OCI-LY1 (cell line): ENCODE results near the gene TMEM109.

Source experiments
- H2AFZ ChIP-seq: fragments of 200-600 bp; sonication (generic), shearing (Covaris generic); 2 replicates; pipeline ENCODE4 v1.6.0; 2014; ENCODE audit warnings: antibody characterized with exemption, mild to moderate bottlenecking, low read length
- H3F3A ChIP-seq: fragments of 200-600 bp; sonication (generic), shearing (Covaris generic); 2 replicates; pipeline ENCODE4 v1.6.0; 2014; ENCODE audit warnings: mild to moderate bottlenecking, antibody characterized with exemption, low read length, moderate library complexity; ENCODE audit not compliant: insufficient read depth
- H3K27ac ChIP-seq: fragments of 200-600 bp; sonication (generic); 2 replicates; pipeline ENCODE4 v1.5.1; 2014; ENCODE audit warnings: low read length, mixed run types, mild to moderate bottlenecking, low read depth; ENCODE audit not compliant: poor library complexity, severe bottlenecking
- H3K27me3 ChIP-seq: fragments of 200-600 bp; sonication (generic); 2 replicates; pipeline ENCODE4 v1.6.0; 2014; ENCODE audit warnings: antibody characterized with exemption, mild to moderate bottlenecking, low read length, moderate library complexity; ENCODE audit not compliant: insufficient read depth
- H3K36me3 ChIP-seq: fragments of 200-600 bp; sonication (generic); 2 replicates; pipeline ENCODE4 v1.6.1; 2014; ENCODE audit warnings: mild to moderate bottlenecking, antibody characterized with exemption, low read length, moderate library complexity, mixed read lengths; ENCODE audit not compliant: insufficient read depth
- H3K4me1 ChIP-seq: fragments of 200-600 bp; sonication (generic); 2 replicates; pipeline ENCODE4 v1.5.1; 2014; ENCODE audit warnings: mild to moderate bottlenecking, low read length, moderate library complexity; ENCODE audit not compliant: insufficient read depth, severe bottlenecking
- H3K4me2 ChIP-seq: fragments of 200-600 bp; sonication (generic), shearing (Covaris generic); 2 replicates; pipeline ENCODE4 v1.6.1; 2014; ENCODE audit warnings: low read length
- H3K4me3 ChIP-seq: fragments of 200-600 bp; sonication (generic); 2 replicates; pipeline ENCODE4 v1.5.1; 2014; ENCODE audit warnings: low read length, low read depth, mild to moderate bottlenecking, mixed read lengths; ENCODE audit not compliant: poor library complexity, severe bottlenecking
- H3K79me2 ChIP-seq: fragments of 200-600 bp; shearing (Covaris generic); 2 replicates; pipeline ENCODE4 v1.6.1; 2016; ENCODE audit warnings: mixed run types, low read length, mixed read lengths; ENCODE audit not compliant: insufficient read depth
- H3K9ac ChIP-seq: fragments of 200-600 bp; sonication (generic), shearing (Covaris generic); 2 replicates; pipeline ENCODE4 v1.6.1; 2014; ENCODE audit warnings: mild to moderate bottlenecking, low read length, mixed read lengths
- H3K9me2 ChIP-seq: fragments of 200-600 bp; sonication (generic), shearing (Covaris generic); 2 replicates; pipeline ENCODE4 v1.6.1; 2014; ENCODE audit warnings: low read depth, mild to moderate bottlenecking, low read length, mixed read lengths
- H3K9me3 ChIP-seq: fragments of 200-600 bp; shearing (Covaris generic); 2 replicates; pipeline ENCODE4 v1.6.1; 2014; ENCODE audit warnings: low read length, mixed read lengths
- H4K20me1 ChIP-seq: fragments of 200-600 bp; sonication (generic), shearing (Covaris generic); 2 replicates; pipeline ENCODE4 v1.6.0; 2016; ENCODE audit warnings: mild to moderate bottlenecking, low read length; ENCODE audit not compliant: insufficient read depth
- EZH2 ChIP-seq: fragments of 200-600 bp; sonication (generic), shearing (Covaris generic); IDR thresholded peaks from 2 replicates; pipeline ENCODE4 v1.8.0; 2017; ENCODE audit warnings: borderline replicate concordance, mixed run types, mild to moderate bottlenecking, antibody characterized with exemption, low read length, moderate library complexity, mixed read lengths
- TF ChIP-seq, protein P1 (sequence below): fragments of 200-600 bp; sonication (generic), shearing (Covaris generic); IDR thresholded peaks from 2 replicates; pipeline ENCODE4 v1.5.1; 2017; ENCODE audit warnings: mild to moderate bottlenecking, antibody characterized with exemption, low read length, moderate library complexity, mixed read lengths

The TMEM109 gene

GRCh38 chr11:60946601-60947264 is 32.8 kb downstream of the TMEM109 start:
- H3K36me3 ChIP-seq = no peaks in the 10 kb centered on the region
- H3K4me2 ChIP-seq = no peak overlapping the region
- H3K27ac ChIP-seq = no peak overlapping the region

GRCh38 chr11:60947700-60948099 is 33.7 kb downstream of the TMEM109 start:
- H3K36me3 ChIP-seq = no peaks in the 10 kb centered on the region
- no peaks in the 10 kb centered on the region for H3K9me2 ChIP-seq
- TF ChIP-seq EZH2 = no peak
- H3F3A ChIP-seq = no peaks in the 10 kb centered on the region
- H3K9ac ChIP-seq = no peak overlapping the region
- no peaks in the 10 kb centered on the region for H3K79me2 ChIP-seq
- no peak overlapping the region for H3K4me2 ChIP-seq
- H3K4me3 ChIP-seq = no peak overlapping the region
- H3K9me3 ChIP-seq = no peaks in the 10 kb centered on the region
- no peaks in the 10 kb centered on the region for H4K20me1 ChIP-seq
- H3K27ac ChIP-seq = no peak overlapping the region
- no peak overlapping the region for H2AFZ ChIP-seq
- H3K27me3 ChIP-seq = peaks cover 17% of the 10 kb centered on the region; the same call in 1 of the 2 replicates
- peaks cover 12% of the 10 kb centered on the region for H3K4me1 ChIP-seq

More at GRCh38 chr11:60946601-60947264, 32.8 kb downstream of the TMEM109 start:
- Histone ChIP-seq H3K4me3 (no peak overlapping the region), H3F3A (no peaks in the 10 kb centered on the region), H3K79me2 (no peaks in the 10 kb centered on the region), H3K9ac (no peak overlapping the region), H3K9me2 (no peaks in the 10 kb centered on the region), H2AFZ (no peak overlapping the region), H3K27me3 (peaks cover 17% of the 10 kb centered on the region; the same call in 1 of the 2 replicates), H3K9me3 (no peaks in the 10 kb centered on the region), H4K20me1 (no peaks in the 10 kb centered on the region), H3K4me1 (peaks cover 9% of the 10 kb centered on the region)
- TF ChIP-seq EZH2 = no peak
- TF ChIP-seq, protein P1, sequence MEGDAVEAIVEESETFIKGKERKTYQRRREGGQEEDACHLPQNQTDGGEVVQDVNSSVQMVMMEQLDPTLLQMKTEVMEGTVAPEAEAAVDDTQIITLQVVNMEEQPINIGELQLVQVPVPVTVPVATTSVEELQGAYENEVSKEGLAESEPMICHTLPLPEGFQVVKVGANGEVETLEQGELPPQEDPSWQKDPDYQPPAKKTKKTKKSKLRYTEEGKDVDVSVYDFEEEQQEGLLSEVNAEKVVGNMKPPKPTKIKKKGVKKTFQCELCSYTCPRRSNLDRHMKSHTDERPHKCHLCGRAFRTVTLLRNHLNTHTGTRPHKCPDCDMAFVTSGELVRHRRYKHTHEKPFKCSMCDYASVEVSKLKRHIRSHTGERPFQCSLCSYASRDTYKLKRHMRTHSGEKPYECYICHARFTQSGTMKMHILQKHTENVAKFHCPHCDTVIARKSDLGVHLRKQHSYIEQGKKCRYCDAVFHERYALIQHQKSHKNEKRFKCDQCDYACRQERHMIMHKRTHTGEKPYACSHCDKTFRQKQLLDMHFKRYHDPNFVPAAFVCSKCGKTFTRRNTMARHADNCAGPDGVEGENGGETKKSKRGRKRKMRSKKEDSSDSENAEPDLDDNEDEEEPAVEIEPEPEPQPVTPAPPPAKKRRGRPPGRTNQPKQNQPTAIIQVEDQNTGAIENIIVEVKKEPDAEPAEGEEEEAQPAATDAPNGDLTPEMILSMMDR = no peak

GRCh38 chr11:60948250-60948649 is 34.3 kb downstream of the TMEM109 start:
- H3K9me3 ChIP-seq = no peaks in the 10 kb centered on the region
- H4K20me1 ChIP-seq = no peaks in the 10 kb centered on the region
- H3K4me1 ChIP-seq = peaks cover 12% of the 10 kb centered on the region
- no peak overlapping the region for H3K4me2 ChIP-seq
- H3K9ac ChIP-seq = no peak overlapping the region
- no peak overlapping the region for H3K27ac ChIP-seq
- no peak overlapping the region for H3K4me3 ChIP-seq
- no peaks in the 10 kb centered on the region for H3K36me3 ChIP-seq
- H3K27me3 ChIP-seq = peaks cover 14% of the 10 kb centered on the region; the same call in 1 of the 2 replicates
- no peaks in the 10 kb centered on the region for H3K79me2 ChIP-seq
- TF ChIP-seq, protein P1 = no peak
- TF ChIP-seq EZH2 = no peak
- no peaks in the 10 kb centered on the region for H3F3A ChIP-seq
- no peaks in the 10 kb centered on the region for H3K9me2 ChIP-seq
- no peak overlapping the region for H2AFZ ChIP-seq

DNA sequence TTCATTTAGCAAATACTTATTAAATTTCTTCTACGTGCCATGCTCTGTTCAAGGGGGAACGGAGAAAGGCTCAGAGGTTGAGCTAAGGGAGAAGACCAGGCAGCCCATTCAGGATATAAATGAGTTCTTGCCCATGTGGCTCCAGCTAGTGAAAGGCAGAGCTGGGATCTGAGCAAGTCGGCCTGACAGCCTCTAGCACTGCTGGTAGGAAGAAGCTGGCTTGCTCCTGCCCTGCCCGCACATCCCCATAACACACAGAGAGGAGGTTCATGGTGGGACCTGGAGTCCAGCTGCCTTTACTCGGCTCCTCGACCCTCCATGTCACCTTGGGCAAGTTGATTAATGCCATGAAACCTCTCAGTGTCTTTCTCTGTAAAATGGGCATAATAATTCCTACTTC is 36.1 kb downstream of the TMEM109 start:
- no peaks in the 10 kb centered on the region for H3K9me3 ChIP-seq
- H2AFZ ChIP-seq = no peak overlapping the region
- no peak for TF ChIP-seq EZH2
- TF ChIP-seq, protein P1 = no peak
- H3K27me3 ChIP-seq = no peaks in the 10 kb centered on the region
- H3K4me3 ChIP-seq = no peak overlapping the region
- no peaks in the 10 kb centered on the region for H3F3A ChIP-seq
- H4K20me1 ChIP-seq = no peaks in the 10 kb centered on the region
- no peak overlapping the region for H3K27ac ChIP-seq
- H3K36me3 ChIP-seq = no peaks in the 10 kb centered on the region
- no peak overlapping the region for H3K9ac ChIP-seq
- H3K79me2 ChIP-seq = no peaks in the 10 kb centered on the region
- H3K9me2 ChIP-seq = no peaks in the 10 kb centered on the region
- no peak overlapping the region for H3K4me2 ChIP-seq
- H3K4me1 ChIP-seq = peaks cover 12% of the 10 kb centered on the region
